ENCODE measurements around the gene ADGRL1.
"Not testable (repeated sequence)": the region's sequence is repeated elsewhere in the genome, so short reads cannot be mapped to it uniquely, and the experiment has no call there.

The ADGRL1 gene

DNA sequence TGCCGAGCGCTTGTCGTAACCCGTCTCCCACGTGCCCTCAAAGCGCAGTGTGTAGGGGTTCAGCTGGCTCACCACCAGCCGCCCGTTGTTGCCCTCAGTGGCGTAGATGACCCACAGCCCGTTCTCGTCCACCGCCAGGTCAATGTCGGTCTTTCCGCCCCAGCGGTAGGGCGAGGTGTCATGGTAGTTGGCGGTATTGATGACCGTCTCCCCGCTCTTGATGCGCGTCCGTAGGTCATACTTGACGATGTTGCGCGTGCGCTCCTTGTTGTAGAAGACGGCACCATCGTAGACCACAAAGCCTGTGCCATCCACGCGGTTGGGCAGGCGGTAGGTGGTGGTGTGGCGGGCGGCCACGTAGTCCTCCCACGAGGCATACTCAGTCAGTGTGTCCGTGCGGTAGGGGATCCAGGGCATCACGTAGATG lies 43.1 kb downstream of the ADGRL1 start:
- DNase-seq (ENCODE audit: low read depth in 2 of 2, low spot score in 1 of 2): no peak

GRCh38 chr19:14161305-14161704 lies 44.7 kb downstream of the ADGRL1 start:
- DNase-seq (ENCODE audit: low read depth in 2 of 2, low spot score in 1 of 2): no peak

DNA sequence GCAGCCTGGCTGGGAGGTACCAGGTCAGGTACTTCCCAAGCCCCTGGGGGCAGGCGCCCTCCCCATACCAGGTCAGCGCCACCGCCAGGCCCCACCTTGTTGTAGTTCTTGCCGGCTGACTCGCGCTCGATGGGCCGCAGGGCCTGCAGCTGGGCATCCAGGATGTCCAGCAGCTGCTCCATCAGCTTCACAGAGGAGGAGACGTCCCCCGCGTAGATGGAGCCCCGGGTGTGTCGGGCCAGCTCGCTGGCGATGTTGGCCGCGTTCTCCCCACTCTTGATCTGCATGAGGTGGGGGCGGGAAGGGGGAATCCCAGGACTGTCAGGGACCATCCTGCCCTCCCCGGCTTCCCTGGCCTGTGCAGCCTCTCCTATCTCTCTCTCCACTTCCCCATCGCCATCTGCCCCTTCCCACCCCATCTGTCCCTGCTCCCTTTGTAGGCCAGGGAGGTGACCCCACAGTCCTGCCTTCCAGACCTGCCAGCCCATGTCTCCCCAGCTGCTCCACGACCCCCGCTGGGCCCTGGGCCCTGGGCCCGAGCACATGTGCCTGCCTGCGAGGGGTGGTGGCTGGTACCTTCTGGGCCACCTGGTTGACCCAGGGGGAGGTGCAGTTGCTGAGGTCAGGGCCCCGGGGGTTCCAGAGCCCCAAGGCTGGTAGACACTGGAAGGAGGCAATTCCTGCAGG lies 45.8 kb downstream of the ADGRL1 start:
- DNase-seq (ENCODE audit: low read depth in 2 of 2, low spot score in 1 of 2): no peak

DNA sequence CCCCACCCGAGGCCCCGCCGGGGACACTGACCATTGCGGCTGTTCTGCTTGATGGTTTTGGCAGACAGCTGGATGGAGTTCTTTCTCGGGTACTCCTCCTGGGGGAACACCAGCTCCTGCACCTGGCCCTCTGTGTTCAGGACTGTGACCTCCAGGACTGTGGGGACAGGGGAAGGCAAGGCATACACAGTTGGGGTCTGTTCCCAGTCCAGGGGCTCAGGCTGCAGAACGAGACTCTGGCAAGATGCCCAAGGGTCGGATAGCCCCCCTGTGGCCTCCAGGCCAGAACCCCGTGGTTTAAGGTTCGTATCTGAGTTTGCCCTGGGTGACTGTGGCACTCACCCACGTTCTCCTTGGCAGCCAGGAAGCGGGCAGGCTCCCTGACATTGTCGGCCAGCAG lies 46.9 kb downstream of the ADGRL1 start:
- no peak for DNase-seq (ENCODE audit: low read depth in 2 of 2, low spot score in 1 of 2)

GRCh38 chr19:14158276-14159023 lies 47.5 kb downstream of the ADGRL1 start:
- DNase-seq (ENCODE audit: low read depth in 2 of 2, low spot score in 1 of 2): no peak

DNA sequence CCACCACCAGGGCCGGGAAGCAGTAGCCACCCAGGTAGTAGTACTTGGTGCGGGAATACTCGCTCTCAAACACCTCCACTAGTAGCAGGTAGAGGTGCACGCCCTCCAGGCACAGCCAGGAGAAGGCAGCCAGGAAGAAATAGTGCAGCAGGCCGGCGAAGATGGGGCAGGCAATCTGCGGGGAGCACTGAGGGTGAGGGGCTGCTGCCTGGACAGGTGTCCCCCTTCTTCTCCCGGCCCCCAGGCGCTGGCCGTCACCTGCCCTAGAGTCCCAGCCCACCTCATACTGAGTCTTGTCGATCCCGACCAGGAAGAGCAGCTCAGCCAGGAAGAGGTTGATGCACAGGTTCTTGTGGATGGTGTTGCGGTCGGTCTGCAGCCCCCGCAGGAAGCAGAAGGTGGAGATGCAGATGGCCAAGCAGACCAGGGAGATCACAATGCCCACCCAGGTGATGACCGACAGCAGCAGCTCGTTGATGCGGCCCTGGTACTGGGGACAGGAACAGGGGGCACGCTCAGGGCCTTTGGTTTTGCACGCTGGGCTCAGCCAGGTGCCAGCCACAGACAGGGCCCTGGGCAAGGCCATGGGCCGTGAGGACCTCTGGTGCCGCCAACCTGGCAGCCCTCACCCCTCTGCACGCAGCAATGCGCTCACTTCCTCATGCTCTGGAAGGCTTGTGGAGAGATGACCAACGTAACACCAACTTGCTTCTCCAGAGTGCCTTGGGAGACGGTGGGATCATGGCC lies 48.8 kb downstream of the ADGRL1 start:
- DNase-seq (ENCODE audit: low read depth in 2 of 2, low spot score in 1 of 2): no peak

DNA sequence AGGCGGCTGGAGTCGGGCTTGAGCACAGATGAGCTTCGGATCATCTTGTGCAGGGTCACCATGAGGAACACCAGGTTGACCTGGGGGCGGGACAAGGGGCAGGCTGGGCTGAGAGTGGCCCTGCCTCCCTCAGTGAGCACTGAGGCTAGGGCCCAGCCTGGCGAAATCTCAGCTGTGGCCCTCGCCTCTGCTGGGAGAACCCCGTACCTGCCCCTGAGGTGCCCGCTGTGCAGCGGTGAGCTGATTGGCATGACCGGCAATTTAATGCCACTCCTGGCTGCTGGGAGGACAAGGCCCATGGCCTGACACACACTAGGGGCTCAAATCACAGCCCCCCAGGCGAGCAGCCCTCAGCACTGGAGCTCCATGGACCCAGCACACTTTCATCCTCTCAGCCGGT lies 49.8 kb downstream of the ADGRL1 start:
- DNase-seq (ENCODE audit: low read depth in 2 of 2, low spot score in 1 of 2): no peak

DNA sequence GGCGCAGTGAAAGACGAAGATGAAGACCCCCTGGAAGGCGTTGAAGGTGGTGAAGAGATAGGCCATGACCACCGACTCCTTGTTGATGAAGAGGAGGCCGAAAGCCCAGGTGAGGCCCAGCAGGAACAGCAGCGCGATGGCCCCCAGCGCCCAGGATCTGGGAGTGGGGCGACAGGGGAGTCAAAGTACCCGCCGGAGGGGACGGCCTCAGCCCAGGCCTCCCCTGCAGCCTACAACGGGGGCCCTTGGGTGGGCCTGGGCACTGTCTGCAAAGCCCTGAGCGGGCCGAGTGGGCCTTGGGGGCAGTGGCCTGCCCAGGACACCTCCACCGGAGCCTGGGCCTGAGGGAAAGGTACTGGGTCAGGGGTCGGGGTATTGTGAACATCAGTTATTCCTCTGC lies 50.6 kb downstream of the ADGRL1 start:
- DNase-seq (ENCODE audit: low read depth in 2 of 2, low spot score in 1 of 2): no peak

GRCh38 chr19:14152713-14153112 lies 53.3 kb downstream of the ADGRL1 start:
- DNase-seq (ENCODE audit: low read depth in 2 of 2, low spot score in 1 of 2): no peak

DNA sequence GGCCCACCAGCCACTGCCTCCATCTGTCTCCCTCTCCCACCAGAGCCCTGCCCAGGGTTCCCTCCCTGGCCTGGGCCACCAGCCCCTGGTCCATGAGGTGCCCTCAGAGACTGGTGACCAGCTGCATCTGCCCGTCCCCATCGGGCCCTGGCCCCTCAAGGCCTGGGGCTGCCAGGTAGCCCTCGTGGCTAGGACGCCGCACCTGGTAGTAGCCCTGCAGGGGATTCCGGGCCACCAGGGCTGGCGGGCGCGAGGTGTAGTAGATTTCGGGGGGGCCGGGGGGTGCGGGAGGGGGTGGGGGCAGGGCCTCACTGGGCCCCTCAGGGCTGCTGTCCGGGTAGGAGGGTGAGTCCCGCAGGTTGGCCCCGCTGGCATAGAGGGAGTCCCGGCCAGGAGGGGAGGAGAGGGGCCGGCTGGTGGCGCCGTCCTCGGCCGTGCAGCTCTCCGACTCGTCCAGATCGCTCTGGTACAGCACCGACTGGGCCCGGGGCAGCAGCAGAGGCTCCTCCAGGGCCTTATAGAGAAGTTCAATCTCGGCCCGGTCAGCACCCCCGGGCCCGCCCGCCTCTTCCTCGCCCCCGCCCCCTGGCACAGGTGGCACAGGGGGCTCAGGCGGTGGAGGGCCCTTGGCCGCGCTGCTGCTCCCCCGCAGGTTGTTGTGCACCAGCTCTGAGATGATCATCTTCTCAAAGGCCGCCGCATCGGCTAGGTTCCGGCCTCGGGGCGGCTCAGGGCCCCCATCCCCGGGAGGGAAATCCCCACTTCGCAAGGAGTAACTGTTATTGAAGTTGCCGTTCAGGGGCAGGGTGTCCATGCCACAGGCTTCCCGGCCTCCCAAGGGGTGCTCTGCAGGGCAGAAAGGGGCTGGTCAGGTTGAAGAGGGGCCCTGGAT lies 55.0 kb downstream of the ADGRL1 start:
- no peak for DNase-seq (ENCODE audit: low read depth in 2 of 2, low spot score in 1 of 2)

DNA sequence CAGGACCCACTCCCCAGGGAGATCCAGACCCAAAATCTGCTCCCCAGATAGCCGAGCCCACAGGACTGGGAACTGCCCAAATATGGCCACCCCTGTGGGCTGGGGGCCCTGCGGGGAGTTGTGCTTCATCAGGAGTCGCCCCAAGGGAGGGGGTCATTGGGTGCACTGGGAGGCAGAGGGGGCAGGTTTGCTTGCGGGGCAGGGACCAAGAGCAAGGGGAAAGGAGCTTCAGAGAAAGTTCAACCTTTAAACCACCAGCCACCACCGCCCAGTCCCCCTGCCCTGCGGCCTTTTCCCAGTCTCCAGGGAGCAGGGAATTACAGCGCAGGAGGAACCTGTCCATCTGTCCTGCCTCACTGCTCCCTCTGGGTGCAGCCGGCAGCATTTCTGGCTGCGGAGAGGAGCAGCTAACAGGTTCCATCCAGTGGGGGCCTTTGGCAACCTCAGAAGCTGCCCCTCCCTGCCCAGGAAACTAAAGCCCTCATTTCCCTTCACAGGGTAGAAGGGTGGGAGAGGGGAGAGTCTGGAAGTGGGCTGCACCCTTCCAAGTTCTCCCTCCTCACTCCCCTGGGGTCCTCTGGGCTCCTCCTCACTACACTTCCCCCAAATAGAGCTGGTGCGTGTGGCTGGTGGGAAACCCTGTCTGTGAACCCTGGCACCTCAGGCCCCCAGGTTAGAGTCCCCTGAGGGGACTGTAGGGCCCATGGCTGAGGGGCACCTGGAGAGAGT lies 55.8 kb downstream of the ADGRL1 start:
- no peak for DNase-seq (ENCODE audit: low read depth in 2 of 2, low spot score in 1 of 2)

DNA sequence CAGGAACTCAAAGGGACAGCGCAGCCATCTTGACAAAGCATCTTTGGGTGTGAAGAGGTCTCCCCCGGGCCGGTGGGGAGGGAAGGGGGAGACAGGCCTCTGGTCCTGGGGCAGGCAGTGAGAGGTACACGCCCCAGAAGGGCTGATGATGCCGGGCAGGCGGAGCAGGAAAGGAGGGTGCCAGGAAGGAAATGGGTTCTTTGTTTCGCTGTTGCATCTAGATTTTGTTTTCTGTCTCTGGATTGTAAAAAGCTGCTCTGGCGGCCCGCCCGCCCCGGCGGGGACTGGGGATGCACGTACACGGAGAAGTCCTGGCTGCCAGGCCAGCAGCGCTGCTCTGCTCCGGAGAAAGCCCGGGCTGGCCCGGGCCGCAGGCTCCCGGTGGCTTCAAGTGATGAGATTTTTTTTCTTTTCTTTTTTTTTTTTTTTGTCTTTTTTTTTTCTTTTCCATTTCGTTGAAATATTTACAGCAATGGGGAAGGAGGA lies 56.4 kb downstream of the ADGRL1 start:
- no peak for DNase-seq (ENCODE audit: low read depth in 2 of 2, low spot score in 1 of 2)

DNA sequence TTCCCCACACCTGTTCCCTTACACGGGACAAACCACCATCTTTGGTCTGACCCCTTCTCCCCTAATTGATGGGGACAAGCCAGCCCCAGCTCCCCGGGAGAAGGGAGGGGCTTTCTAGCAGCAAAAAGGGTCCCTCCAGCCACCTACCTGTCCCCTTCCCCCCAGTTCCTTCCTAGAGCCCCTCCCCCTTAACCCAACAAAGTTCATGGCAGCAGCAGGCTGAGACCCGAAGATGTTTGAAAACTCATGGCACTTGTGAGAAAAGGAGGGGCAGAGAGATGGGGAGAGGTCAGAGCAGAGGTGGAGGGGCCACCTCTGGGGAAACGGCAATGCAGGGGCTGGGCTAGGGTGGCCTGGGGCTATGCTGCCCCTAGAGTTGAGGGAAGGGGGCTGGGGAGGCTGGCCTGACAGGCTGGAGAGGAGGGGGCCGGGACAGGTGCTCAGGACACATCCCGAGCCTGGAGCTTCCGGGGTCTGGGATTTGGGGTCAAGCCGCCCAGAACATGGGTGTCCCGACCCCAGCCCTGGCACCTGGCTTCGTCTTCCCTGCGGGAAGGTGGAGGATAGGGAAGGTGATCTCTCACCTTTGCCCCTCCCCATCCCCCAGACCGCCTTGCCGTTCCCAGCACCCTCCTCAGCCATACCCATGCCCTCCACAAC lies 57.1 kb downstream of the ADGRL1 start:
- no peak for DNase-seq (ENCODE audit: low read depth in 2 of 2, low spot score in 1 of 2)

DNA sequence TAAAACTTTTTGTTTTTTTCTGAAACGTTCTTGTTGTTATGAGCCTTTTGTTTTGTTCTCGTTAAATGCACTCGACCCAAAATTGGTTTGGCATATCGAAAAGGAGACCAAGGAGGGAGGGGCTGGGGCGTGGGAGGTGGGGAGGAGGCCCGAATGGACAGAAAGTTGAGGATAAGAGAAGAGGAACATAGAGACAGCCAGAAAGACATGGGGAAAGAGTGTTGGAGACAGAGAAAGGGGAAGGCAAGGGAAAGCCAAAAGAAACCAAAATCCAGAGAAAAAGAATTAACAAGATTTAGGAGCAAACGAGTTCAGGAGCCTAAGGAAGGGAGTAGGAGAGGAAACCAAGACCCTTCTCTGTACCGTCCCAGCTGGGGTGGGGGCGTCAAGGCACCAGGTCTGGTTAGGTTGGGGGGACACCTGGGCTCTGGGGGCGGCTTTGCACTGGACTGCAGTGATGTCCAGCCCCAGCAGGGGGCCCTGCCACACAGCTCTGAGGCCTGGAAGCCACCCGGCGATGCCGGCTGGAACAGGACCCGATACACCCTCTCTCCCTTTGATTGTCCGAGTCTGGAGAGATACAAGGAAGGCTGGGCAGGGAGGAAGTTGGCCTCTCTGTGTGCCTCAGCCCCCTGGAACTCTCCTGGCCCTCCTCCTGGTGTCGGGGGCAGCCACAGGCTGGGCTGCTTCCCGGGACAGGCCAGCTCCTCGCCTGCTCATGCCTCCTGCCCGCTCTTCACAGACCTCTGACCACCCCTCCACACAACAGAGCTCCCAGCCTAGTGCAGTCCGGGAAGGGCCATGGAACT lies 58.0 kb downstream of the ADGRL1 start:
- no peak for DNase-seq (ENCODE audit: low read depth in 2 of 2, low spot score in 1 of 2)

GRCh38 chr19:14146789-14147216 lies 59.2 kb downstream of the ADGRL1 start:
- DNase-seq (ENCODE audit: low read depth in 2 of 2, low spot score in 1 of 2): no peak

- DNase-seq (ENCODE audit: low read depth in 2 of 2, low spot score in 1 of 2): not testable (repeated sequence)
These were observed 59.8 kb downstream of the ADGRL1 start for GRCh38 chr19:14146169-14146568.

DNA sequence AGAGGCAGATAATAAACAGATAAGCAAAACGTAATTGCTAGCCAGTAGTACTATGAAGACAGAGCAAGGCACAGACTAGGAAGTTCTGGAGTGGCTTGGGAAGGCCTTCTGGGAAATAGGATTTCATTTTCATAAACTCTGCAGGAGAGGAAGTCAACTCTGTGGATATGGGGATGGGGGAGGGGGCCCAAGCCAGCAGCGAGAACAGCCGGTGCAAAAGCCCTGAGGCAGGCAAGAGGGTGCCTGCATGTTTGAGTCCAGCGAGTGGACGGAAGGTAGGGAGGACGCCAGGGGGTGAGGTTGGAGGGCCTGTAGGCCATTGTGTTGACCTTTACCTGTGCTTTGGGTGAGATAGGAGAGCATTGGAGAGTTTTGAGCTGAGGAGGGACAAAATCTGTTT lies 60.6 kb downstream of the ADGRL1 start:
- DNase-seq (ENCODE audit: low read depth in 2 of 2, low spot score in 1 of 2): no peak

- no peak for DNase-seq (ENCODE audit: low read depth in 2 of 2, low spot score in 1 of 2)
These were observed 63.4 kb downstream of the ADGRL1 start for GRCh38 chr19:14142262-14143190.

All from stimulated activated CD8-positive, alpha-beta memory T cell treated with anti-CD3 and anti-CD28 coated beads, Interleukin-4, amount 100 ng/mL, for 4 hours (primary cell).